CD4-positive, alpha-beta T cell treated with Interleukin-2 at 100 ng/mL for 4 hours (primary cell): ENCODE data around the gene C11orf68.
A peak's percentile ranks its signal among the peaks of the same experiment; 100 is the strongest.

Experiments
- DNase-seq: peaks from one replicate; pipeline ENCODE4 v3.0.0-alpha.2; 2020; ENCODE audit warnings: low spot score

Gene C11orf68

GRCh38 chr11:65944191-65944590, 25.3 kb upstream of the C11orf68 start:
- no peak for DNase-seq

- no peak for DNase-seq
Measured at GRCh38 chr11:65942531-65942930, 23.7 kb upstream of the C11orf68 start.

- DNase-seq, result no peak
Measured at GRCh38 chr11:65941720-65942310, 23.0 kb upstream of the C11orf68 start.

- no peak for DNase-seq
Measured at GRCh38 chr11:65937766-65938165, 18.9 kb upstream of the C11orf68 start.

- no peak for DNase-seq
Measured at GRCh38 chr11:65934014-65934413, 15.2 kb upstream of the C11orf68 start.

- DNase-seq, result no peak
Measured at GRCh38 chr11:65932558-65932919, 13.7 kb upstream of the C11orf68 start.

- no peak for DNase-seq
Measured at GRCh38 chr11:65931773-65932557, 13.1 kb upstream of the C11orf68 start.

GRCh38 chr11:65928667-65929066, 9.8 kb upstream of the C11orf68 start:
- DNase-seq, result no peak

GRCh38 chr11:65927904-65928397, 9.1 kb upstream of the C11orf68 start:
- peak; percentile 88 for DNase-seq

- no peak for DNase-seq
Measured at GRCh38 chr11:65925397-65925796, 6.5 kb upstream of the C11orf68 start.

- DNase-seq, result no peak
Measured at GRCh38 chr11:65922565-65922964, 3.7 kb upstream of the C11orf68 start.

GRCh38 chr11:65921876-65922275, 3.0 kb upstream of the C11orf68 start:
- DNase-seq, result no peak

GRCh38 chr11:65921033-65921555, 2.2 kb upstream of the C11orf68 start:
- DNase-seq, result no peak

- DNase-seq, result no peak
Measured at GRCh38 chr11:65920372-65920802, 1.5 kb upstream of the C11orf68 start.

- peak; percentile 48 for DNase-seq
Measured at GRCh38 chr11:65919573-65920371, 910 bp upstream of the C11orf68 start.

- peak; percentile 98 for DNase-seq
Measured at GRCh38 chr11:65919141-65919572, 295 bp upstream of the C11orf68 start, which contains the start of gene DRAP1. Gene DRAP1 (plus strand): TSS chr11:65919426. CDS start chr11:65919502, 76 bp downstream.

GRCh38 chr11:65917434-65918210, 1.2 kb downstream of the C11orf68 start:
- DNase-seq, result no peak

GRCh38 chr11:65917077-65917433, 1.8 kb downstream of the C11orf68 start:
- no peak for DNase-seq

GRCh38 chr11:65916391-65916790, 2.5 kb downstream of the C11orf68 start:
- DNase-seq, result no peak

- no peak for DNase-seq
Measured at GRCh38 chr11:65915821-65916251, 3.0 kb downstream of the C11orf68 start.

GRCh38 chr11:65915101-65915820, 3.6 kb downstream of the C11orf68 start:
- no peak for DNase-seq
